ENCODE results near the gene FLT4.

Gene FLT4

GRCh38 chr5:180605554-180606214, 43.7 kb downstream of the FLT4 start:
- TF ChIP-seq CTCF (conservative IDR thresholded peaks at IDR 0.05; ENCODE audit: control insufficient read depth, insufficient read depth, low read depth, low read length), result peak; percentile 83
- H3K4me3 ChIP-seq (ENCODE audit: control insufficient read depth, low read depth, low read length), result no peak overlapping the region
- DNase-seq (ENCODE audit: low read depth), result peak; percentile 63

GRCh38 chr5:180604271-180604670, 45.1 kb downstream of the FLT4 start:
- TF ChIP-seq CTCF (conservative IDR thresholded peaks at IDR 0.05; ENCODE audit: control insufficient read depth, insufficient read depth, low read depth, low read length), result no peak
- H3K4me3 ChIP-seq (ENCODE audit: control insufficient read depth, low read depth, low read length), result no peak overlapping the region
- DNase-seq (ENCODE audit: low read depth), result no peak

- TF ChIP-seq CTCF (conservative IDR thresholded peaks at IDR 0.05; ENCODE audit: control insufficient read depth, insufficient read depth, low read depth, low read length), result no peak
- no peak for DNase-seq (ENCODE audit: low read depth)
- no peak overlapping the region for H3K4me3 ChIP-seq (ENCODE audit: control insufficient read depth, low read depth, low read length)
These were observed 46.3 kb downstream of the FLT4 start for GRCh38 chr5:180603076-180603594.

GRCh38 chr5:180602481-180603075, 46.8 kb downstream of the FLT4 start:
- no peak overlapping the region for H3K4me3 ChIP-seq (ENCODE audit: control insufficient read depth, low read depth, low read length)
- no peak for DNase-seq (ENCODE audit: low read depth)
- TF ChIP-seq CTCF (conservative IDR thresholded peaks at IDR 0.05; ENCODE audit: control insufficient read depth, insufficient read depth, low read depth, low read length), result no peak

- no peak overlapping the region for H3K4me3 ChIP-seq (ENCODE audit: control insufficient read depth, low read depth, low read length)
- TF ChIP-seq CTCF (conservative IDR thresholded peaks at IDR 0.05; ENCODE audit: control insufficient read depth, insufficient read depth, low read depth, low read length), result no peak
- DNase-seq (ENCODE audit: low read depth), result no peak
These were observed 47.6 kb downstream of the FLT4 start for GRCh38 chr5:180601591-180602480.

- H3K4me3 ChIP-seq (ENCODE audit: control insufficient read depth, low read depth, low read length), result no peak overlapping the region
- TF ChIP-seq CTCF (conservative IDR thresholded peaks at IDR 0.05; ENCODE audit: control insufficient read depth, insufficient read depth, low read depth, low read length), result no peak
- no peak for DNase-seq (ENCODE audit: low read depth)
These were observed 48.8 kb downstream of the FLT4 start for GRCh38 chr5:180600554-180601041.
